ENCODE data around the gene RAI1.

- TF ChIP-seq CTCF (IDR thresholded peaks at IDR 0.05; ENCODE audit: insufficient read depth, low read depth, low read length), result no peak
- no peak for TF ChIP-seq EZH2 (IDR thresholded peaks at IDR 0.05; ENCODE audit: insufficient read depth, low read length)
Observed at GRCh38 chr17:17650959-17651358, 30.3 kb upstream of the RAI1 start.
